HCT116 (cell line): ENCODE data around the gene LRRC72. TPM values are rescaled to one million over a fixed set of nuclear protein-coding genes. Genes with fewer than 3 reads are reported as not detected.

Experiments
- ATAC-seq: fragments of 200-7000 bp; cut with Tn5 transposase; 2 replicates; pipeline ENCODE4 v1.9.1; 2020; ENCODE audit warnings: mild to moderate bottlenecking, moderate library complexity
- BruUV-seq: library from RNA; stranded (reverse); fragments of 400-500 nt; replicated peaks from 2 replicates; lab custom pipeline; 2021; lab: Mats Ljungman, UMichigan
- CTCF ChIA-PET: fragments of 300-600 bp; sonication (Branson Sonifier 250); formaldehyde crosslinking; loops from one replicate; lab custom pipeline; 2021; ENCODE audit warnings: antibody characterized with exemption; lab: Charles Lee
- POLR2A ChIA-PET: fragments of 300-600, 350-600 bp; sonication (Branson Sonifier 250); formaldehyde crosslinking; loops from one replicate; lab custom pipeline; 2021; ENCODE audit warnings: antibody characterized with exemption; lab: Charles Lee
- RAD21 ChIA-PET, 2 experiments: fragments of 300-600 bp; sonication (Branson Sonifier 250); formaldehyde crosslinking; loops; one replicate each; lab custom pipeline; 2023; ENCODE audit warnings: low total read pairs in 2 of 2; ENCODE audit not compliant: uncharacterized antibody in 2 of 2, unreplicated experiment in 2 of 2, low non-redundant PET in 1 of 2; lab: Charles Lee
- DNase-seq: peaks from one replicate; pipeline ENCODE4 v3.0.0-alpha.2; 2010; ENCODE audit warnings: low read depth, low spot score
- H2AFZ ChIP-seq: fragments of 200-600 bp; shearing (Covaris generic), sonication (generic); 2 replicates; pipeline ENCODE4 v1.6.1; 2017; ENCODE audit warnings: low read depth, mixed run types, mixed read lengths, antibody characterized with exemption, low read length; ENCODE audit not compliant: poor library complexity, severe bottlenecking
- H3K27ac ChIP-seq: 2 replicates; pipeline ENCODE4 v1.5.1; 2012; ENCODE audit warnings: low read depth, low read length
- H3K27me3 ChIP-seq: fragments of 200-600 bp; sonication (generic); 2 replicates; pipeline ENCODE4 v1.6.1; 2016; ENCODE audit warnings: mixed run types, low read length, mixed read lengths; ENCODE audit not compliant: insufficient read depth
- H3K36me3 ChIP-seq, 2 experiments: fragments of 200-500 bp in 1 of 2; fragments of 200-600 bp in 1 of 2; sonication (Bioruptor generic) in 1 of 2; sonication (generic) in 1 of 2; 2 replicates each; pipeline versions ENCODE4 v1.5.1 to v1.6.1; 2014 to 2016; ENCODE audit warnings: low read length in 2 of 2, inconsistent platforms in 1 of 2, mixed read lengths in 1 of 2, mixed run types in 1 of 2; ENCODE audit not compliant: insufficient read depth in 2 of 2, control insufficient read depth in 1 of 2
- H3K4me1 ChIP-seq, 2 experiments: fragments of 200-600 bp in 1 of 2; sonication (generic) in 1 of 2; 2 replicates each; pipeline versions ENCODE4 v1.5.1 to v1.6.1; 2012 to 2017; ENCODE audit warnings: low read length in 2 of 2, inconsistent platforms in 1 of 2, mild to moderate bottlenecking in 1 of 2, mixed read lengths in 1 of 2, mixed run types in 1 of 2, moderate library complexity in 1 of 2; ENCODE audit not compliant: insufficient read depth in 2 of 2, control insufficient read depth in 1 of 2
- H3K4me2 ChIP-seq: fragments of 200-600 bp; sonication (generic); 2 replicates; pipeline ENCODE4 v1.6.1; 2017; ENCODE audit warnings: mixed run types, low read length, mixed read lengths
- H3K4me3 ChIP-seq, 2 experiments: fragments of 200-600 bp in 1 of 2; sonication (generic) in 1 of 2; replicated peaks in 1 of 2; 2 replicates each; pipeline ENCODE4 v1.5.1; 2011 to 2016; ENCODE audit warnings: low read length in 2 of 2, control low read depth in 1 of 2, low read depth in 1 of 2, mild to moderate bottlenecking in 1 of 2, mixed read lengths in 1 of 2, mixed run types in 1 of 2
- H3K79me2 ChIP-seq: fragments of 200-600 bp; sonication (generic); 2 replicates; pipeline ENCODE4 v1.6.1; 2017; ENCODE audit warnings: mild to moderate bottlenecking, mixed run types, low read length, moderate library complexity, mixed read lengths; ENCODE audit not compliant: insufficient read depth
- H3K9ac ChIP-seq: fragments of 200-600 bp; sonication (generic); 2 replicates; pipeline ENCODE4 v1.6.1; 2016; ENCODE audit warnings: low read length, mixed read lengths
- H3K9me2 ChIP-seq: fragments of 200-600 bp; sonication (generic), shearing (Covaris generic); 2 replicates; pipeline ENCODE4 v1.6.1; 2017; ENCODE audit warnings: mixed run types, mild to moderate bottlenecking, moderate library complexity; ENCODE audit not compliant: insufficient read depth
- H3K9me3 ChIP-seq, 2 experiments: fragments of 200-500 bp in 1 of 2; fragments of 200-600 bp in 1 of 2; sonication (Bioruptor generic) in 1 of 2; sonication (generic) in 1 of 2; 2 replicates each; pipeline ENCODE4 v1.6.1; 2014 to 2017; ENCODE audit warnings: low read length in 2 of 2, mixed read lengths in 2 of 2, inconsistent platforms in 1 of 2, low read depth in 1 of 2, mild to moderate bottlenecking in 1 of 2, mixed run types in 1 of 2, moderate library complexity in 1 of 2; ENCODE audit not compliant: control insufficient read depth in 1 of 2, insufficient read depth in 1 of 2
- H4K20me1 ChIP-seq: fragments of 200-600 bp; sonication (generic), shearing (Covaris generic); 2 replicates; pipeline ENCODE4 v1.6.1; 2017; ENCODE audit warnings: mixed run types, mild to moderate bottlenecking, moderate library complexity; ENCODE audit not compliant: insufficient read depth
- CEBPB ChIP-seq: IDR thresholded peaks from 2 replicates; pipeline ENCODE4 v1.6.1; 2012; ENCODE audit warnings: low read depth
- CTCF ChIP-seq, 3 experiments: fragments of 200-600 bp in 1 of 3; sonication (generic) in 1 of 3; IDR thresholded peaks in 2 of 3; conservative IDR thresholded peaks in 1 of 3; 2 replicates each; pipeline ENCODE4 v1.5.1; 2012 to 2017; ENCODE audit warnings: low read depth in 2 of 3, low read length in 2 of 3, antibody characterized with exemption in 1 of 3, borderline replicate concordance in 1 of 3, control low read depth in 1 of 3, mild to moderate bottlenecking in 1 of 3, mixed read lengths in 1 of 3, mixed run types in 1 of 3, moderate library complexity in 1 of 3; ENCODE audit not compliant: insufficient read depth in 1 of 3
- EGR1 ChIP-seq: IDR thresholded peaks from 2 replicates; pipeline ENCODE4 v1.6.1; 2012; ENCODE audit warnings: low read depth
- ELF1 ChIP-seq: IDR thresholded peaks from 2 replicates; pipeline ENCODE4 v1.6.1; 2012; ENCODE audit warnings: low read depth, borderline replicate concordance
- EZH2 ChIP-seq: fragments of 200-600 bp; sonication (generic); IDR thresholded peaks from 2 replicates; pipeline ENCODE4 v1.6.1; 2017; ENCODE audit warnings: antibody characterized with exemption, mixed run types
- FOSL1 ChIP-seq: IDR thresholded peaks from 2 replicates; pipeline ENCODE4 v1.6.1; 2012; ENCODE audit warnings: low read depth
- JUND ChIP-seq: IDR thresholded peaks from 2 replicates; pipeline ENCODE4 v1.6.1; 2012
- POLR2A ChIP-seq: IDR thresholded peaks from 2 replicates; pipeline ENCODE4 v1.7.0; 2011; ENCODE audit warnings: borderline replicate concordance; ENCODE audit not compliant: insufficient read depth, insufficient read length; ENCODE audit errors: extremely low read depth
- RAD21 ChIP-seq: IDR thresholded peaks from 2 replicates; pipeline ENCODE4 v1.6.1; 2012; ENCODE audit warnings: low read depth, mild to moderate bottlenecking
- SP1 ChIP-seq: IDR thresholded peaks from 2 replicates; pipeline ENCODE4 v1.6.1; 2012; ENCODE audit warnings: low read depth
- SRF ChIP-seq: IDR thresholded peaks from 2 replicates; pipeline ENCODE4 v1.6.1; 2012; ENCODE audit warnings: low read depth
- TCF7L2 ChIP-seq: IDR thresholded peaks from 2 replicates; pipeline ENCODE4 v1.7.0; 2011; ENCODE audit warnings: borderline replicate concordance, inconsistent platforms; ENCODE audit not compliant: insufficient read depth, insufficient read length; ENCODE audit errors: extremely low read depth
- ZNF274 ChIP-seq: fragments of 200-500 bp; sonication (Bioruptor generic); IDR thresholded peaks from 2 replicates; pipeline ENCODE4 v1.6.1; 2014; ENCODE audit warnings: mild to moderate bottlenecking, low read depth, low read length, inconsistent platforms
- intact Hi-C: fragments of 100-400 bp; cut with micrococcal nuclease; formaldehyde crosslinking; loops from 2 replicates; pipeline ENCODE4 v1.10.0; 2022
- total RNA-seq: library from RNA; stranded (reverse); gene quantifications from one replicate; pipeline ENCODE4 v1.2.1, GENCODE V29; 2021; ENCODE audit not compliant: unreplicated experiment
- TF ChIP-seq, protein P1 (sequence below): IDR thresholded peaks from 2 replicates; pipeline ENCODE4 v1.6.1; 2012

The LRRC72 gene
- total RNA-seq, 1 experiment from 2014 or later, result not detected

DNA sequence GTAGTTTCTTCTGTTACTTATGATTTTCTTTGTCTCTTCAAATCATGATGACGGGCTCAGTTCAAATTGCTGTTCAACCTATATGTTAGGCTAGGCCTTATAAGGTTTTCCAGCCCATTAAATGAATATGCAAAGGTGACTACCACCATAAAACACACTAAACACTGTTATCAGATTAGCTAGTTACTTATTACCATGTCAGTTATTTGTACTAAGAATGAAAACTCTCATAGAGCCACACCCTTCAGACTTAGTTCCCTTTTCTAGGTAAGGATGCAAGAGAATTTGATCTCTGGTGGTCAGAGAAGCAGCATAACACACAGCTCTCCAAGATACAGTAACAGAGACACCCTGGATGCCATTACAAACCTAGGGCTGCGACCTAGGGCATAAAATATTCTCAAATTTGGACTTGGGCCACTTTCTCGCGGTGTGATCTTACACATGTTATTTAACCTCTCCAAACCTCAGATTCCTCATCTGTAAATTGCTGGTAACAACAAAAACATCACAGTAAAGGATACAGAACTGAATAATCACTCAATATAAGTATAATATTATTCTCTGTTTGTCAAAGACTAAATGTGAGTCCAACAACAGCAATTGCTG, 83.3 kb downstream of the LRRC72 start:
- no peak overlapping the region for H3K4me3 ChIP-seq
- no peaks in the 10 kb centered on the region for H3K27me3 ChIP-seq
- no peak for DNase-seq
- no peak overlapping the region for H3K9ac ChIP-seq
- RAD21 ChIA-PET, result no interaction called here
- no peaks in the 10 kb centered on the region for H3K79me2 ChIP-seq
- no peaks in the 10 kb centered on the region for H3K9me3 ChIP-seq
- no peaks in the 10 kb centered on the region for H3K4me1 ChIP-seq
- no peaks in the 10 kb centered on the region for H4K20me1 ChIP-seq
- H3K36me3 ChIP-seq, result peaks cover 0 to 27% of the 10 kb centered on the region in 2 experiments; a peak in 2 of 4 replicates
- no peak overlapping the region for H3K4me2 ChIP-seq
- intact Hi-C loops, result no loop called here
- no peak overlapping the region for H2AFZ ChIP-seq
- TF ChIP-seq, protein P1, sequence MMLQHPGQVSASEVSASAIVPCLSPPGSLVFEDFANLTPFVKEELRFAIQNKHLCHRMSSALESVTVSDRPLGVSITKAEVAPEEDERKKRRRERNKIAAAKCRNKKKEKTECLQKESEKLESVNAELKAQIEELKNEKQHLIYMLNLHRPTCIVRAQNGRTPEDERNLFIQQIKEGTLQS, result no peak
- TF ChIP-seq CTCF (IDR thresholded peaks at IDR 0.05 in 2 of 3, conservative IDR thresholded peaks at IDR 0.05 in 1 of 3; ENCODE audit: borderline replicate concordance in 1 of 3, insufficient read depth in 1 of 3, low read depth in 2 of 3, low read length in 2 of 3), result no peak
- no peak for TF ChIP-seq SP1
- TF ChIP-seq TCF7L2, result no peak
- TF ChIP-seq FOSL1, result no peak
- no peak for TF ChIP-seq SRF
- TF ChIP-seq ZNF274, result no peak
- TF ChIP-seq, all 23 proteins: peak for 0
- ChIA-PET CTCF (no interaction called here), POLR2A (no interaction called here)
- BruUV-seq, result no TSS peak
- no peak overlapping the region for H3K27ac ChIP-seq
- no peaks in the 10 kb centered on the region for H3K9me2 ChIP-seq
- no peak for ATAC-seq

DNA sequence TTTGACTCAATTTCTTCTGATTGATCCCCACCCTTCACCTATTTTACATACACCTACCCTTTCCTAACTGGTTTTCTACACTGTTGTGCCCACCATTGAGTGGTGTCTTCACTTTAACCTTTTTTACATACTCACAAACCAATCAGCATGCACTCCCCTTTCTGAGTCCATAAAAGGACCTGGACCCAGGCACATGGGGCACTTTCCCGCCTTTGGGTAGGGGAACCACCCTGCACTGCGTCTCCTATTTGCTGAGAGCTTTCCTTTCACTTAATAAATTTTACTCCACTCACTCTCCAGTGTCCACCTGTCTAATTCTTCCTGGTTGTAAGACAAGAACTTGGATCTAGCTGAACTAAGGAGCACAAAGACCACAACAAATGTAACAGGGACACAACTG, 85.1 kb downstream of the LRRC72 start:
- ChIA-PET CTCF (no interaction called here), RAD21 (no interaction called here), POLR2A (no interaction called here)
- intact Hi-C loops, result no loop called here
- no peak for TF ChIP-seq FOSL1
- no peak for TF ChIP-seq JUND
- TF ChIP-seq TCF7L2, result no peak
- TF ChIP-seq EGR1, result no peak
- no peak for TF ChIP-seq RAD21
- no peak for TF ChIP-seq CEBPB
- TF ChIP-seq EZH2, result no peak
- TF ChIP-seq POLR2A, result no peak
- no peak for TF ChIP-seq SRF
- no peak for TF ChIP-seq ELF1
- no peak overlapping the region for H3K9ac ChIP-seq
- no TSS peak for BruUV-seq
- no peaks in the 10 kb centered on the region for H4K20me1 ChIP-seq
- no peaks in the 10 kb centered on the region for H3K9me2 ChIP-seq
- no peaks in the 10 kb centered on the region for H3K79me2 ChIP-seq
- H3K9me3 ChIP-seq, result no peaks in the 10 kb centered on the region
- DNase-seq, result no peak
- H3K27me3 ChIP-seq, result no peaks in the 10 kb centered on the region
- ATAC-seq, result no peak
- no peak overlapping the region for H2AFZ ChIP-seq
- no peak overlapping the region for H3K4me2 ChIP-seq
- H3K27ac ChIP-seq, result no peak overlapping the region
- no peak overlapping the region for H3K4me3 ChIP-seq
- peaks cover 8 to 32% of the 10 kb centered on the region in 2 experiments; a peak in 3 of 4 replicates for H3K36me3 ChIP-seq
- H3K4me1 ChIP-seq, result no peaks in the 10 kb centered on the region
